HEK293 (cell line): Measurements from ENCODE around the gene ACHE.

ENCODE experiments used
- ATF2 ChIP-seq: fragments of 450-650 bp; formaldehyde crosslinking; IDR thresholded peaks from 2 replicates; pipeline ENCODE4 v1.5.1; 2016; ENCODE audit warnings: missing biosample characterization, missing genetic modification characterization, low read depth
- HOXD13 ChIP-seq: sonication (generic); formaldehyde crosslinking; IDR thresholded peaks from 2 replicates; pipeline ENCODE4 v1.8.0; 2022; ENCODE audit warnings: missing genetic modification reagents, borderline replicate concordance
- INSM2 ChIP-seq: fragments of 450-650 bp; formaldehyde crosslinking; IDR thresholded peaks from 2 replicates; pipeline ENCODE4 v1.5.1; 2016; ENCODE audit warnings: missing biosample characterization, missing genetic modification characterization
- SETDB1 ChIP-seq: IDR thresholded peaks from one replicate; pipeline ENCODE4 v1.6.1; 2017; ENCODE audit warnings: mild to moderate bottlenecking, low read length, moderate library complexity, mixed read lengths; ENCODE audit not compliant: insufficient read length
- SP2 ChIP-seq: fragments of 450-650 bp; formaldehyde crosslinking; IDR thresholded peaks from 2 replicates; pipeline ENCODE4 v1.5.1; 2016; ENCODE audit warnings: missing biosample characterization, missing genetic modification characterization
- SP3 ChIP-seq: fragments of 450-650 bp; formaldehyde crosslinking; IDR thresholded peaks from 2 replicates; pipeline ENCODE4 v1.5.1; 2016; ENCODE audit warnings: missing biosample characterization, missing genetic modification characterization
- YY1 ChIP-seq: fragments of 450-650 bp; formaldehyde crosslinking; IDR thresholded peaks from 2 replicates; pipeline ENCODE4 v1.5.1; 2018; ENCODE audit warnings: missing biosample characterization, missing genetic modification characterization
- ZBTB1 ChIP-seq: fragments of 450-650 bp; formaldehyde crosslinking; IDR thresholded peaks from 2 replicates; pipeline ENCODE4 v1.5.1; 2016; ENCODE audit warnings: missing biosample characterization, missing genetic modification characterization
- ZBTB6 ChIP-seq: fragments of 450-650 bp; formaldehyde crosslinking; IDR thresholded peaks from 2 replicates; pipeline ENCODE4 v1.5.1; 2017; ENCODE audit warnings: missing biosample characterization, missing genetic modification characterization
- ZFP41 ChIP-seq: fragments of 450-650 bp; formaldehyde crosslinking; IDR thresholded peaks from 2 replicates; pipeline ENCODE4 v1.5.1; 2016; ENCODE audit warnings: missing biosample characterization, missing genetic modification characterization, borderline replicate concordance
- ZFP69B ChIP-seq: fragments of 450-650 bp; formaldehyde crosslinking; IDR thresholded peaks from 2 replicates; pipeline ENCODE4 v1.5.1; 2016; ENCODE audit warnings: missing biosample characterization, missing genetic modification characterization
- ZNF114 ChIP-seq: fragments of 450-650 bp; formaldehyde crosslinking; IDR thresholded peaks from 2 replicates; pipeline ENCODE4 v1.5.0; 2017; ENCODE audit warnings: missing biosample characterization, missing genetic modification characterization
- ZNF140 ChIP-seq: fragments of 450-650 bp; formaldehyde crosslinking; IDR thresholded peaks from 2 replicates; pipeline ENCODE4 v1.5.1; 2016; ENCODE audit warnings: missing biosample characterization, missing genetic modification characterization
- ZNF341 ChIP-seq: fragments of 450-650 bp; formaldehyde crosslinking; IDR thresholded peaks from 2 replicates; pipeline ENCODE4; 2016; ENCODE audit warnings: low read depth, missing biosample characterization, missing genetic modification characterization
- ZNF404 ChIP-seq: fragments of 450-650 bp; formaldehyde crosslinking; IDR thresholded peaks from 2 replicates; pipeline ENCODE4 v1.5.1; 2017; ENCODE audit warnings: missing biosample characterization, missing genetic modification characterization
- ZNF433 ChIP-seq: fragments of 450-650 bp; formaldehyde crosslinking; IDR thresholded peaks from 2 replicates; pipeline ENCODE4 v1.5.1; 2016; ENCODE audit warnings: missing biosample characterization, missing genetic modification characterization, low read depth
- ZNF529 ChIP-seq: fragments of 450-650 bp; formaldehyde crosslinking; IDR thresholded peaks from 2 replicates; pipeline ENCODE4 v1.5.1; 2017; ENCODE audit warnings: missing genetic modification characterization, missing biosample characterization; ENCODE audit not compliant: insufficient replicate concordance
- ZNF558 ChIP-seq: fragments of 450-650 bp; formaldehyde crosslinking; IDR thresholded peaks from 2 replicates; pipeline ENCODE4 v1.5.1; 2016; ENCODE audit warnings: missing biosample characterization, missing genetic modification characterization
- ZNF560 ChIP-seq: fragments of 450-650 bp; formaldehyde crosslinking; IDR thresholded peaks from 2 replicates; pipeline ENCODE4 v1.5.1; 2017; ENCODE audit warnings: missing biosample characterization, missing genetic modification characterization, borderline replicate concordance
- ZNF600 ChIP-seq: fragments of 450-650 bp; formaldehyde crosslinking; IDR thresholded peaks from 2 replicates; pipeline ENCODE4 v1.5.1; 2016; ENCODE audit warnings: missing biosample characterization, missing genetic modification characterization
- ZNF658 ChIP-seq: fragments of 450-650 bp; formaldehyde crosslinking; IDR thresholded peaks from 2 replicates; pipeline ENCODE4; 2016; ENCODE audit warnings: missing biosample characterization, missing genetic modification characterization
- ZNF76 ChIP-seq: fragments of 450-650 bp; formaldehyde crosslinking; IDR thresholded peaks from 2 replicates; pipeline ENCODE4; 2016; ENCODE audit warnings: low read depth, missing biosample characterization, missing genetic modification characterization, borderline replicate concordance
- ZNF837 ChIP-seq: fragments of 450-650 bp; formaldehyde crosslinking; IDR thresholded peaks from 2 replicates; pipeline ENCODE4 v1.5.1; 2016; ENCODE audit warnings: missing biosample characterization, missing genetic modification characterization
- ZSCAN23 ChIP-seq: fragments of 450-650 bp; formaldehyde crosslinking; IDR thresholded peaks from 2 replicates; pipeline ENCODE4 v1.5.1; 2016; ENCODE audit warnings: missing biosample characterization, missing genetic modification characterization
- ZSCAN4 ChIP-seq: fragments of 450-650 bp; formaldehyde crosslinking; IDR thresholded peaks from 2 replicates; pipeline ENCODE4 v1.5.1; 2017; ENCODE audit warnings: missing biosample characterization, missing genetic modification characterization
- TF ChIP-seq, protein P1 (sequence below): fragments of 450-650 bp; IDR thresholded peaks from 2 replicates; pipeline ENCODE4 v1.5.1; 2018; ENCODE audit warnings: missing biosample characterization, missing genetic modification characterization
- TF ChIP-seq, protein P2 (sequence below): fragments of 450-650 bp; formaldehyde crosslinking; IDR thresholded peaks from 2 replicates; pipeline ENCODE4 v1.5.1; 2016; ENCODE audit warnings: missing biosample characterization, missing genetic modification characterization
- TF ChIP-seq, protein P3 (sequence below): fragments of 450-650 bp; formaldehyde crosslinking; IDR thresholded peaks from 2 replicates; pipeline ENCODE4 v1.5.1; 2016; ENCODE audit warnings: missing biosample characterization, missing genetic modification characterization

ACHE gene

GRCh38 chr7:100879685-100880261 lies 15.9 kb downstream of the ACHE start (continued):
- TF ChIP-seq ZNF76 (tag by site-specific recombination) (no peak), ZNF558 (tag by site-specific recombination) (no peak), ZNF140 (tag by site-specific recombination) (no peak), ZNF837 (tag by site-specific recombination) (no peak), ZBTB6 (tag by site-specific recombination) (no peak), ZNF114 (tag by site-specific recombination) (no peak), ZNF560 (no peak), SETDB1 (no peak), SP3 (tag by site-specific recombination) (no peak), ZNF341 (peak; percentile 40), INSM2 (no peak), HOXD13 (CRISPR knock-in tag) (no peak), ZNF404 (tag by site-specific recombination) (no peak), ZNF600 (tag by site-specific recombination) (0 out of 2 replicates have a peak, but pooled peaks have one; percentile 25), ATF2 (tag by site-specific recombination) (no peak), SP2 (0 out of 2 replicates have a peak, but pooled peaks have one; percentile 28), YY1 (no peak), ZSCAN23 (tag by site-specific recombination) (no peak), ZNF658 (tag by site-specific recombination) (no peak), ZFP69B (tag by site-specific recombination) (no peak), ZBTB1 (no peak), ZNF433 (no peak), ZSCAN4 (tag by site-specific recombination) (no peak), ZNF529 (tag by site-specific recombination) (no peak), ZFP41 (no peak)
- TF ChIP-seq, protein P1, sequence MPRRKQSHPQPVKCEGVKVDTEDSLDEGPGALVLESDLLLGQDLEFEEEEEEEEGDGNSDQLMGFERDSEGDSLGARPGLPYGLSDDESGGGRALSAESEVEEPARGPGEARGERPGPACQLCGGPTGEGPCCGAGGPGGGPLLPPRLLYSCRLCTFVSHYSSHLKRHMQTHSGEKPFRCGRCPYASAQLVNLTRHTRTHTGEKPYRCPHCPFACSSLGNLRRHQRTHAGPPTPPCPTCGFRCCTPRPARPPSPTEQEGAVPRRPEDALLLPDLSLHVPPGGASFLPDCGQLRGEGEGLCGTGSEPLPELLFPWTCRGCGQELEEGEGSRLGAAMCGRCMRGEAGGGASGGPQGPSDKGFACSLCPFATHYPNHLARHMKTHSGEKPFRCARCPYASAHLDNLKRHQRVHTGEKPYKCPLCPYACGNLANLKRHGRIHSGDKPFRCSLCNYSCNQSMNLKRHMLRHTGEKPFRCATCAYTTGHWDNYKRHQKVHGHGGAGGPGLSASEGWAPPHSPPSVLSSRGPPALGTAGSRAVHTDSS = peak; percentile 66; the same call in 1 of the 2 replicates
- TF ChIP-seq, protein P2, sequence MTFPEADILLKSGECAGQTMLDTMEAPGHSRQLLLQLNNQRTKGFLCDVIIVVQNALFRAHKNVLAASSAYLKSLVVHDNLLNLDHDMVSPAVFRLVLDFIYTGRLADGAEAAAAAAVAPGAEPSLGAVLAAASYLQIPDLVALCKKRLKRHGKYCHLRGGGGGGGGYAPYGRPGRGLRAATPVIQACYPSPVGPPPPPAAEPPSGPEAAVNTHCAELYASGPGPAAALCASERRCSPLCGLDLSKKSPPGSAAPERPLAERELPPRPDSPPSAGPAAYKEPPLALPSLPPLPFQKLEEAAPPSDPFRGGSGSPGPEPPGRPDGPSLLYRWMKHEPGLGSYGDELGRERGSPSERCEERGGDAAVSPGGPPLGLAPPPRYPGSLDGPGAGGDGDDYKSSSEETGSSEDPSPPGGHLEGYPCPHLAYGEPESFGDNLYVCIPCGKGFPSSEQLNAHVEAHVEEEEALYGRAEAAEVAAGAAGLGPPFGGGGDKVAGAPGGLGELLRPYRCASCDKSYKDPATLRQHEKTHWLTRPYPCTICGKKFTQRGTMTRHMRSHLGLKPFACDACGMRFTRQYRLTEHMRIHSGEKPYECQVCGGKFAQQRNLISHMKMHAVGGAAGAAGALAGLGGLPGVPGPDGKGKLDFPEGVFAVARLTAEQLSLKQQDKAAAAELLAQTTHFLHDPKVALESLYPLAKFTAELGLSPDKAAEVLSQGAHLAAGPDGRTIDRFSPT = no peak
- TF ChIP-seq, protein P3, sequence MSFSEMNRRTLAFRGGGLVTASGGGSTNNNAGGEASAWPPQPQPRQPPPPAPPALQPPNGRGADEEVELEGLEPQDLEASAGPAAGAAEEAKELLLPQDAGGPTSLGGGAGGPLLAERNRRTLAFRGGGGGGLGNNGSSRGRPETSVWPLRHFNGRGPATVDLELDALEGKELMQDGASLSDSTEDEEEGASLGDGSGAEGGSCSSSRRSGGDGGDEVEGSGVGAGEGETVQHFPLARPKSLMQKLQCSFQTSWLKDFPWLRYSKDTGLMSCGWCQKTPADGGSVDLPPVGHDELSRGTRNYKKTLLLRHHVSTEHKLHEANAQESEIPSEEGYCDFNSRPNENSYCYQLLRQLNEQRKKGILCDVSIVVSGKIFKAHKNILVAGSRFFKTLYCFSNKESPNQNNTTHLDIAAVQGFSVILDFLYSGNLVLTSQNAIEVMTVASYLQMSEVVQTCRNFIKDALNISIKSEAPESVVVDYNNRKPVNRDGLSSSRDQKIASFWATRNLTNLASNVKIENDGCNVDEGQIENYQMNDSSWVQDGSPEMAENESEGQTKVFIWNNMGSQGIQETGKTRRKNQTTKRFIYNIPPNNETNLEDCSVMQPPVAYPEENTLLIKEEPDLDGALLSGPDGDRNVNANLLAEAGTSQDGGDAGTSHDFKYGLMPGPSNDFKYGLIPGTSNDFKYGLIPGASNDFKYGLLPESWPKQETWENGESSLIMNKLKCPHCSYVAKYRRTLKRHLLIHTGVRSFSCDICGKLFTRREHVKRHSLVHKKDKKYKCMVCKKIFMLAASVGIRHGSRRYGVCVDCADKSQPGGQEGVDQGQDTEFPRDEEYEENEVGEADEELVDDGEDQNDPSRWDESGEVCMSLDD (tag by site-specific recombination) = no peak
